Left ventricle myocardium inferior (tissue), 1 donor: ENCODE measurements around the gene TOMT. TPM values are rescaled to one million over a fixed set of nuclear protein-coding genes. Genes with fewer than 3 reads are reported as not detected.

Experiments
- DNase-seq: peaks from one replicate; pipeline ENCODE4 v3.0.0-alpha.2; 2020
- H3K27ac ChIP-seq: fragments of 200-600 bp; replicated peaks from 2 replicates; pipeline ENCODE4 v1.8.0; 2021
- H3K27me3 ChIP-seq: fragments of 200-600 bp; 2 replicates; pipeline ENCODE4 v1.8.0; 2021; ENCODE audit warnings: low read depth
- H3K36me3 ChIP-seq: fragments of 200-600 bp; 2 replicates; pipeline ENCODE4 v1.8.0; 2021
- H3K4me1 ChIP-seq: fragments of 200-600 bp; 2 replicates; pipeline ENCODE4 v1.8.0; 2021
- H3K4me3 ChIP-seq: fragments of 200-600 bp; 2 replicates; pipeline ENCODE4 v1.8.0; 2021; ENCODE audit warnings: mild to moderate bottlenecking, moderate library complexity
- H3K9me3 ChIP-seq: fragments of 200-600 bp; replicated peaks from 2 replicates; pipeline ENCODE4 v1.8.0; 2021
- intact Hi-C: fragments of 100-400 bp; cut with micrococcal nuclease; formaldehyde crosslinking; loops from one replicate; pipeline ENCODE4 v1.11.0; 2022
- total RNA-seq: library from RNA; stranded (reverse); fragmentation: NEBNext Ultra II Directional; extraction: Animal tissue kit (Norgen Biotek cat#: 25700); gene quantifications from one replicate; pipeline ENCODE4 v1.2.1, GENCODE V29; 2021
- TF ChIP-seq, protein P1 (sequence below): fragments of 200-600 bp; IDR thresholded peaks from 2 replicates; pipeline ENCODE4 v1.8.0; 2021; ENCODE audit warnings: antibody characterized with exemption, mild to moderate bottlenecking, borderline replicate concordance
- donor health status: DM: no; HTN: yes; CAD: no; lungs with severe emphysema.

Gene TOMT
- total RNA-seq, 1 donor from 2014 or later = not detected

DNA sequence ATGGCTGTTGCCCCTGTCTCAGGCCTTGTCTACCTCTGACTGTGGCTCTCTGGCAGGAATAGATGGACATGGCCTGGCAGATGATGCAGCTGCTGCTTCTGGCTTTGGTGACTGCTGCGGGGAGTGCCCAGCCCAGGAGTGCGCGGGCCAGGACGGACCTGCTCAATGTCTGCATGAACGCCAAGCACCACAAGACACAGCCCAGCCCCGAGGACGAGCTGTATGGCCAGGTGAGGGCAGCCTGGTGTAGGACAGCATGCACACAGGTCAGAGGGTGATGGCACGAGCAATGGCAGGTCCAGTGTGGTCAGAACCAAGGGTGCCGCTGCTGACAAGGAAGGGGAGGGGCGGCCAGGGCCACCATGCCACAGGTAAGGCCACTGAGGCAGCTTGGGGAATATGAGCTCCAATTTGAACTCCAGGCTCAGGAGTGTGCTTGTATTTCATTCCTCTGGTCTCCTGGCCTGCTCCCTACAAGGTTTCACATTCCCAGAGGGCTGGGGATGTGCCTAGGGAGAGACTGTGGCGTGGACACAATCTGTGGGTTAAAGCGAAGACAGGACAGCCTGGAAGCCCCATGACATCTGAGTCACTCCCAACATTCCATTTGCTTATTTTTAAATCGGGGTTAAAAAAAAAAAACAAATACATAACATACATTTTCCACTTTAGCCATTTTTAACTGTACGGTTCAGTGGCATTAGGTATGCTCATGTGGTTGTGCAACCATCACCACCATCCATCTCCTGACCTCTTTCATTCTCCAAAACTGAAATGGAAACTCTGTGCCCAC, 30.4 kb downstream of the TOMT start:
- TF ChIP-seq, protein P1, sequence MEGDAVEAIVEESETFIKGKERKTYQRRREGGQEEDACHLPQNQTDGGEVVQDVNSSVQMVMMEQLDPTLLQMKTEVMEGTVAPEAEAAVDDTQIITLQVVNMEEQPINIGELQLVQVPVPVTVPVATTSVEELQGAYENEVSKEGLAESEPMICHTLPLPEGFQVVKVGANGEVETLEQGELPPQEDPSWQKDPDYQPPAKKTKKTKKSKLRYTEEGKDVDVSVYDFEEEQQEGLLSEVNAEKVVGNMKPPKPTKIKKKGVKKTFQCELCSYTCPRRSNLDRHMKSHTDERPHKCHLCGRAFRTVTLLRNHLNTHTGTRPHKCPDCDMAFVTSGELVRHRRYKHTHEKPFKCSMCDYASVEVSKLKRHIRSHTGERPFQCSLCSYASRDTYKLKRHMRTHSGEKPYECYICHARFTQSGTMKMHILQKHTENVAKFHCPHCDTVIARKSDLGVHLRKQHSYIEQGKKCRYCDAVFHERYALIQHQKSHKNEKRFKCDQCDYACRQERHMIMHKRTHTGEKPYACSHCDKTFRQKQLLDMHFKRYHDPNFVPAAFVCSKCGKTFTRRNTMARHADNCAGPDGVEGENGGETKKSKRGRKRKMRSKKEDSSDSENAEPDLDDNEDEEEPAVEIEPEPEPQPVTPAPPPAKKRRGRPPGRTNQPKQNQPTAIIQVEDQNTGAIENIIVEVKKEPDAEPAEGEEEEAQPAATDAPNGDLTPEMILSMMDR = no peak
- DNase-seq = no peak
- Histone ChIP-seq H3K27ac (no peak overlapping the region), H3K4me1 (no peaks in the 10 kb centered on the region), H3K36me3 (no peaks in the 10 kb centered on the region), H3K27me3 (peaks cover 4% of the 10 kb centered on the region), H3K4me3 (no peak overlapping the region), H3K9me3 (no peaks in the 10 kb centered on the region)
- intact Hi-C loops = no loop called here

DNA sequence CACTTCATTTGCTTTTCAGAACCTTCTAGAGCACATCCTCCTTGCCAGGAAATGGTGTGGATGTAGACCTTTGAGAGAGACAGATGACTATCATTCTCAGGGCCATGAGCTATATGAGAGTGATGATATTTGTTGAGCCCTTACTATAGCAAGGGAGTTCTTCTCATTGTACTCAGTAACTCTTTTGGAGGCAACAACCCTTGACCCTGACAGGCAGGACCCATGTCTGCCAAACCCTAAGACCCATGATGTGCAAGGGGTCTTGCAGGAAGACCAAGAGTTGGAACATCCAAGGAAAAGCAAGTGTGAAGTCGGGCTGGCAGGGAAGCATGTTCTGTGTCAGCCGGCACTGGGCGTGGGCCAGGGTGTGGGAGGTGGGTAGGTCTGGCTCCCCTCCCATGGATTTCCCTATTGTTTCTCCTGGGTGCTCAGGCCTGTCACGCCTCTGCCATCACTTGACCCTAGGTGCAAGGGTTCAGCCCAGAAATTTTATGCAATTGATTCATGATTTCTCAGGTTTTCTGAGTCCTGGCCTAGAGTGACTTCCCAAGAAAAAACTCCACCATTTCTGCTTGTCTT, 31.0 kb downstream of the TOMT start:
- intact Hi-C loops = no loop called here
- H3K36me3 ChIP-seq = no peaks in the 10 kb centered on the region
- DNase-seq = no peak
- no peaks in the 10 kb centered on the region for H3K4me1 ChIP-seq
- H3K27me3 ChIP-seq = peaks cover 4% of the 10 kb centered on the region
- TF ChIP-seq, protein P1 = no peak
- H3K4me3 ChIP-seq = no peak overlapping the region
- H3K27ac ChIP-seq = no peak overlapping the region
- H3K9me3 ChIP-seq = no peaks in the 10 kb centered on the region

DNA sequence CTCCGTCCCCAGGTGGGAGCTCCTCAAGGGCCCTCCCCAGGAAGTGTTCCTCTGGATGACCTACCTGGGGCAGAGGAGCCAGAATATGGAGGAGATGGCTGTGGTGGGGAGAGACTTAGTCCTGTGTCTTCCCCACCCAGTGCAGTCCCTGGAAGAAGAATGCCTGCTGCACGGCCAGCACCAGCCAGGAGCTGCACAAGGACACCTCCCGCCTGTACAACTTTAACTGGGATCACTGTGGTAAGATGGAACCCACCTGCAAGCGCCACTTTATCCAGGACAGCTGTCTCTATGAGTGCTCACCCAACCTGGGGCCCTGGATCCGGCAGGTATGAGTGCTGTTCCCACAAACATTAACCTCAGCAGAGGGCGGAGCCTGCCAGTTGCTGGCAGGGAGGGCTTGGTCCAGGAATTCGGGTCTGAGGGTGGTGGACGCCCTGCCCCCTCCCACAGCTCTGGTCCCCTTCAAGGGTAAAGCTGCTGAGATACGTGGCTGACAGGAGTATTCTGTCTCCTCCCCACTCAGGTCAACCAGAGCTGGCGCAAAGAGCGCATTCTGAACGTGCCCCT, 33.2 kb downstream of the TOMT start:
- H3K36me3 ChIP-seq = no peaks in the 10 kb centered on the region
- intact Hi-C loops = no loop called here
- no peaks in the 10 kb centered on the region for H3K9me3 ChIP-seq
- H3K27ac ChIP-seq = no peak overlapping the region
- H3K4me3 ChIP-seq = no peak overlapping the region
- no peaks in the 10 kb centered on the region for H3K27me3 ChIP-seq
- TF ChIP-seq, protein P1 = no peak
- DNase-seq = no peak
- H3K4me1 ChIP-seq = no peaks in the 10 kb centered on the region

DNA sequence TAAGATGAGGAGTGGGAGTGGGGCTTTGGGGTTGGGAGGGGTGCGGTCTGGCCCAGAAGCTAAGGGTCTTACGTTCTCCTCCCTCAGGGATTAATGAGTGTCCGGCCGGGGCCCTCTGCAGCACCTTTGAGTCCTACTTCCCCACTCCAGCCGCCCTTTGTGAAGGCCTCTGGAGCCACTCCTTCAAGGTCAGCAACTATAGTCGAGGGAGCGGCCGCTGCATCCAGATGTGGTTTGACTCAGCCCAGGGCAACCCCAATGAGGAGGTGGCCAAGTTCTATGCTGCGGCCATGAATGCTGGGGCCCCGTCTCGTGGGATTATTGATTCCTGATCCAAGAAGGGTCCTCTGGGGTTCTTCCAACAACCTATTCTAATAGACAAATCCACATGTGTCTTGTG, 33.8 kb downstream of the TOMT start:
- intact Hi-C loops = no loop called here
- no peak overlapping the region for H3K4me3 ChIP-seq
- H3K4me1 ChIP-seq = no peaks in the 10 kb centered on the region
- H3K27me3 ChIP-seq = no peaks in the 10 kb centered on the region
- TF ChIP-seq, protein P1 = no peak
- H3K9me3 ChIP-seq = no peaks in the 10 kb centered on the region
- H3K36me3 ChIP-seq = no peaks in the 10 kb centered on the region
- no peak overlapping the region for H3K27ac ChIP-seq
- no peak for DNase-seq

DNA sequence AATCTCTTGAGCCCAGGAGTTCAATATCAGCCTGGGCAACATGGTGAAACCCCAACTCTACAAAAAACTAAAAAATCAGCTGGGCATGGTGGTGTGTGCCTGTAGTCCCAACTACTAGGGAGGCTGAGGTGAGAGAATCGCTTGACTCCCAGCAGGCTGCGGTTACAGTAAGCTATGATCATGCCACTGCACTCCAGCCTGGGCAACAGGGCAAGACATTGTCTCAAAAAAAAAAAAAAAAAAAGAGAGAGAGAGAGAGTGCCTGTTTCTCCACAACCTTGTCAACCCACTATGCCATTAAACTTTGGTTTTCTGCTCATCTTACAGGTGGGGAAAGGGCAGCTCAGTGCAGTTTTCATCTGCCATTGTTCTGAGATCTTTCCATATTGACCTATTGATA, 34.9 kb downstream of the TOMT start:
- H3K4me3 ChIP-seq = no peak overlapping the region
- H3K27ac ChIP-seq = no peak overlapping the region
- intact Hi-C loops = no loop called here
- no peaks in the 10 kb centered on the region for H3K27me3 ChIP-seq
- TF ChIP-seq, protein P1 = no peak
- H3K4me1 ChIP-seq = no peaks in the 10 kb centered on the region
- H3K9me3 ChIP-seq = no peaks in the 10 kb centered on the region
- H3K36me3 ChIP-seq = no peaks in the 10 kb centered on the region
- no peak for DNase-seq
